Right ventricle myocardium inferior (tissue), 1 donor: Measurements from ENCODE around the gene ZNF575. TPM values are rescaled to one million over a fixed set of nuclear protein-coding genes. Genes with fewer than 3 reads are reported as not detected.

Experiments used
- ATAC-seq: fragments of 200-7000 bp; cut with Tn5 transposase; one replicate; pipeline ENCODE4 v1.9.1; 2020; ENCODE audit warnings: mild to moderate bottlenecking, moderate library complexity
- DNase-seq: peaks from one replicate; pipeline ENCODE4 v3.0.0; 2021; ENCODE audit errors: missing footprints
- intact Hi-C: fragments of 100-400 bp; cut with DNase I; formaldehyde crosslinking; loops from one replicate; pipeline ENCODE4 v1.11.0; 2022
- total RNA-seq: library from RNA; stranded (reverse); fragmentation: NEBNext Ultra II Directional; extraction: Animal tissue kit (Norgen Biotek cat#: 25700); gene quantifications from one replicate; pipeline ENCODE4 v1.2.1, GENCODE V29; 2021
- donor health status: DM: no; HTN: yes; CAD: no; lungs with severe emphysema.

Gene ZNF575
- total RNA-seq, 1 donor from 2014 or later, result 1.8 TPM

DNA sequence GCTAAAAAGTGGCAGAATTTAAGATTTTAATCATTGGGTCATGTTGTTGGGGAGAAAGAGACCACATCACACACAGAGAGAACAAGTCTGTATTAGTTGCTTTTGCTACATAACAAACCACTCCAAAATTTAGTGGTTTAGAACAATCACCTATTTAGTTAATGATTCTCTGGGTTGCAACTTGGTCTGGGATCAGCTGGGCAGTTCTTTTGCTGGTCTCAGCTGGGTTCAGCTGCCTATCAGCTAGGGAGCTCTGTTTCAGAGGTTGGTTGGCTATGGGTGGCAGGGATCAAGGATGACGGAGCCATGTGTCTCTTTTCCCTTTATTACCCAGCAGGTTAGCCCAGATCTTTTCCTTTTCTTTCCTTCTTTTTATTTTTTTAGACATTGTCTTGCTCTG lies 51.5 kb downstream of the ZNF575 start:
- intact Hi-C loops, result no loop called here
- no peak for DNase-seq
- ATAC-seq, result no peak

Other genes with a start within 250 kb of the ZNF575 start
- 0.16 TPM for gene CD177, start 179.5 kb upstream of the ZNF575 start, total RNA-seq
- gene TEX101, start 118.3 kb upstream of the ZNF575 start, total RNA-seq, result not detected
- gene LYPD3, start 67.6 kb upstream of the ZNF575 start, total RNA-seq, result 0.19 TPM
- 5.7 TPM for gene PHLDB3, start 28.4 kb upstream of the ZNF575 start, total RNA-seq
- gene ETHE1, start 6.0 kb upstream of the ZNF575 start, total RNA-seq, result 15.2 TPM
- gene XRCC1, start 42.3 kb downstream of the ZNF575 start, total RNA-seq, result 12.2 TPM
- 2.2 TPM for gene PINLYP, start 42.6 kb downstream of the ZNF575 start, total RNA-seq
- gene IRGQ, start 62.9 kb downstream of the ZNF575 start, total RNA-seq, result 16.2 TPM
- 9.3 TPM for gene ZNF576, start 63.4 kb downstream of the ZNF575 start, total RNA-seq
- gene SRRM5, start 78.9 kb downstream of the ZNF575 start, total RNA-seq, result 0.16 TPM
- gene ZNF428, start 86.4 kb downstream of the ZNF575 start, total RNA-seq, result 32.9 TPM
- gene CADM4, start 106.7 kb downstream of the ZNF575 start, total RNA-seq, result 9.7 TPM
- 3.8 TPM for gene PLAUR, start 137.0 kb downstream of the ZNF575 start, total RNA-seq
- gene IRGC, start 182.9 kb downstream of the ZNF575 start, total RNA-seq, result not detected
- 15.7 TPM for gene SMG9, start 221.8 kb downstream of the ZNF575 start, total RNA-seq
- gene KCNN4, start 247.8 kb downstream of the ZNF575 start, total RNA-seq, result 0.41 TPM